Testis (tissue), 3 donors: Measurements from ENCODE around the gene FMR1NB. TPM values are rescaled to one million over a fixed set of nuclear protein-coding genes. Genes with fewer than 3 reads are reported as not detected.

Experiments used
- DNase-seq: peaks from one replicate; pipeline ENCODE4 v3.0.0-alpha.2; 2019
- H3K27ac ChIP-seq, 2 donors: fragments of 200-600 bp; sonication (generic); one replicate each; pipeline ENCODE4 v1.5.1; 2019
- H3K27me3 ChIP-seq: fragments of 200-600 bp; sonication (generic); one replicate; pipeline ENCODE4 v1.5.1; 2019
- H3K36me3 ChIP-seq: fragments of 200-600 bp; sonication (generic); one replicate; pipeline ENCODE4 v1.5.1; 2017; ENCODE audit warnings: low read depth; ENCODE audit errors: missing control alignments
- H3K4me1 ChIP-seq: fragments of 200-600 bp; sonication (generic); one replicate; pipeline ENCODE4 v1.5.1; 2019
- H3K4me3 ChIP-seq, 2 donors: fragments of 200-600 bp; sonication (generic); one replicate each; pipeline ENCODE4 v1.5.1; 2017 to 2019
- H3K9me3 ChIP-seq: fragments of 200-600 bp; sonication (generic); one replicate; pipeline ENCODE4 v1.5.1; 2017
- CTCF ChIP-seq, 3 experiments: fragments of 450-650 bp in 2 of 3; fragments of 200-600 bp in 1 of 3; sonication (generic) in 1 of 3; IDR thresholded peaks; one replicate each; pipeline ENCODE4 v1.5.1; 2016 to 2019; ENCODE audit warnings: antibody characterized with exemption in 3 of 3, mild to moderate bottlenecking in 2 of 3, moderate library complexity in 1 of 3
- POLR2A ChIP-seq: fragments of 450-650 bp; IDR thresholded peaks from one replicate; pipeline ENCODE4 v1.6.1; 2017; ENCODE audit warnings: antibody characterized with exemption, mild to moderate bottlenecking, moderate library complexity
- WGBS, 2 donors: methylation state at CpG; one replicate each; pipeline ENCODE4 v1.1.5; 2018; 5-methylcytosine and 5-hydroxymethylcytosine counted together
- intact Hi-C: fragments of 100-400 bp; cut with DNase I; formaldehyde crosslinking; loops from one replicate; pipeline ENCODE4 v1.15.1; 2023; ENCODE audit warnings: low total_unique reads
- polyA plus RNA-seq: library from polyadenylated mRNA; stranded (reverse); fragments of 350-450 nt; fragmentation: Illumina TruSeq; extraction: RNeasy Lipid Tissue Mini Kit (QIAGEN cat#74804); gene quantifications from one replicate; pipeline ENCODE4 v1.2.3, GENCODE V29; 2014; ENCODE audit warnings: low read depth, low replicate concordance; ENCODE audit not compliant: insufficient read depth
- total RNA-seq, 2 donors: library from RNA; depleted of rRNA; stranded (reverse); fragments of >200 nt; gene quantifications; one replicate each; pipeline ENCODE4 v1.2.3, GENCODE V29; 2016

FMR1NB gene
- total and polyA plus RNA-seq, 3 donors from 2014 or later: 48.2 to 77.8 (median 70.7) TPM

- DNase-seq: no peak
- Histone ChIP-seq H3K4me3 (no peak overlapping the region), H3K27ac (no peak overlapping the region), H3K9me3 (no peaks in the 10 kb centered on the region), H3K36me3 (no peaks in the 10 kb centered on the region), H3K27me3 (no peaks in the 10 kb centered on the region), H3K4me1 (no peaks in the 10 kb centered on the region)
- 94 to 96% methylated on average over 7 of the region's 7 CpGs for WGBS, 2 donors
- TF ChIP-seq POLR2A: no peak
- TF ChIP-seq CTCF (IDR thresholded peaks at IDR 0.05): no peak
- intact Hi-C loops: no loop called here
Measured at GRCh38 chrX:147948531-147948930, 32.6 kb upstream of the FMR1NB start.

- intact Hi-C loops: no loop called here
- DNase-seq: no peak
- Histone ChIP-seq H3K4me3 (no peak overlapping the region), H3K27me3 (no peaks in the 10 kb centered on the region), H3K4me1 (no peaks in the 10 kb centered on the region), H3K9me3 (no peaks in the 10 kb centered on the region), H3K36me3 (no peaks in the 10 kb centered on the region), H3K27ac (no peak overlapping the region)
- TF ChIP-seq POLR2A (no peak), CTCF (IDR thresholded peaks at IDR 0.05) (no peak)
- WGBS, 2 donors: 84 to 88% methylated on average over 1 of the region's 1 CpG
Measured at GRCh38 chrX:147950352-147950751, 30.8 kb upstream of the FMR1NB start.

GRCh38 chrX:147953976-147954375 lies 27.2 kb upstream of the FMR1NB start:
- H3K36me3 ChIP-seq: no peaks in the 10 kb centered on the region
- no peak overlapping the region for H3K27ac ChIP-seq
- no peaks in the 10 kb centered on the region for H3K27me3 ChIP-seq
- no peak overlapping the region for H3K4me3 ChIP-seq
- TF ChIP-seq POLR2A: no peak
- TF ChIP-seq CTCF (IDR thresholded peaks at IDR 0.05): no peak
- H3K9me3 ChIP-seq: no peaks in the 10 kb centered on the region
- DNase-seq: peak; percentile 16
- 44% methylated on average over 2 of the region's 2 CpGs; no CpG with 5 or more reads in 1 of the 2 donors for WGBS, 2 donors
- H3K4me1 ChIP-seq: no peaks in the 10 kb centered on the region
- intact Hi-C loops: no loop called here

- Histone ChIP-seq H3K4me3 (no peak overlapping the region), H3K27me3 (no peaks in the 10 kb centered on the region), H3K9me3 (no peaks in the 10 kb centered on the region), H3K27ac (no peak overlapping the region), H3K36me3 (no peaks in the 10 kb centered on the region), H3K4me1 (no peaks in the 10 kb centered on the region)
- 67 to 79% methylated on average over 2 of the region's 2 CpGs for WGBS, 2 donors
- DNase-seq: no peak
- TF ChIP-seq POLR2A (no peak), CTCF (IDR thresholded peaks at IDR 0.05) (no peak)
- intact Hi-C loops: no loop called here
Measured at GRCh38 chrX:147957291-147957690, 23.8 kb upstream of the FMR1NB start.

- Histone ChIP-seq H3K9me3 (no peaks in the 10 kb centered on the region), H3K36me3 (no peaks in the 10 kb centered on the region), H3K27ac (no peak overlapping the region), H3K4me3 (no peak overlapping the region), H3K27me3 (no peaks in the 10 kb centered on the region), H3K4me1 (no peaks in the 10 kb centered on the region)
- intact Hi-C loops: no loop called here
- DNase-seq: no peak
- 78 to 92% methylated on average over 1 of the region's 1 CpG for WGBS, 2 donors
- no peak for TF ChIP-seq POLR2A
- no peak for TF ChIP-seq CTCF (IDR thresholded peaks at IDR 0.05)
Measured at GRCh38 chrX:147958291-147958690, 22.8 kb upstream of the FMR1NB start.
